Urinary bladder (tissue), 4 donors: ENCODE results near the gene ERI3. TPM values are rescaled to one million over a fixed set of nuclear protein-coding genes. Genes with fewer than 3 reads are reported as not detected.

Experiments used
- DNase-seq: peaks from one replicate; pipeline ENCODE4 v3.0.0-alpha.2; 2015; ENCODE audit errors: extremely low spot score
- H3K27ac ChIP-seq: one replicate; pipeline ENCODE4 v1.5.1; 2013; ENCODE audit warnings: low read depth, mild to moderate bottlenecking, moderate library complexity
- H3K36me3 ChIP-seq: one replicate; pipeline ENCODE4 v1.6.1; 2013; ENCODE audit warnings: mild to moderate bottlenecking, moderate library complexity; ENCODE audit not compliant: insufficient read depth
- H3K4me1 ChIP-seq: one replicate; pipeline ENCODE4 v1.6.1; 2013; ENCODE audit warnings: mild to moderate bottlenecking, moderate library complexity; ENCODE audit not compliant: insufficient read depth
- H3K4me3 ChIP-seq: one replicate; pipeline ENCODE4 v1.5.1; 2013; ENCODE audit warnings: low read depth, low read length
- WGBS: extraction: QIAGEN DNeasy Blood & Tissue Kit; methylation state at CpG from one replicate; pipeline ENCODE4 v1.1.7; 2013; 5-methylcytosine and 5-hydroxymethylcytosine counted together
- polyA plus RNA-seq: library from polyadenylated mRNA; stranded (reverse); fragments of 200-250 nt; gene quantifications from one replicate; pipeline ENCODE4 v1.2.3, GENCODE V29; 2013
- total RNA-seq: library from RNA; depleted of rRNA; stranded (reverse); fragments of >200 nt; gene quantifications from one replicate; pipeline ENCODE4 v1.2.3, GENCODE V29; 2014
- donor health status: healthy with polysubstance abuse.
- donor health status: healthy.

ERI3 gene
- total and polyA plus RNA-seq, 2 donors, result 34.3 to 46.4 TPM

DNA sequence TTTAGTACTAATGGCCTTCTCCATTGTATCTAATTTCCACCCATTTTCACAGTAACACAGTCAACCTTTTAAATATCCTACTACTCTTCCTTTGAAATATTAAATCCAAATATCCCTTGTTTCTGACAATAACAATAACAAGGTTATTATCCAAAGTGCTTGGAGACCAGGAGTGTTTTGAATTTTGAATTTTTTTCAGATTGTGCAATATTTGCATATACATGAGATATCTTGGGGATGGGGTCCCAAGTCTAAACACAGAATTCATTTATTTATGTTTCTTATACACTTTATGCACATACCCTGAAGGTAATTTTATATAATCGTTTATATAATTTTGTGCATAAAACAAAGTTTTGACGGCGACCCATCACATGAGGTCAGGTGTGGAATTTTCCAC, 124.3 kb downstream of the ERI3 start:
- no peaks in the 10 kb centered on the region for H3K36me3 ChIP-seq
- 94% methylated on average over 3 of the region's 3 CpGs for WGBS
- no peak for DNase-seq
- no peak overlapping the region for H3K27ac ChIP-seq
- H3K4me1 ChIP-seq, result no peaks in the 10 kb centered on the region
- no peak overlapping the region for H3K4me3 ChIP-seq

DNA sequence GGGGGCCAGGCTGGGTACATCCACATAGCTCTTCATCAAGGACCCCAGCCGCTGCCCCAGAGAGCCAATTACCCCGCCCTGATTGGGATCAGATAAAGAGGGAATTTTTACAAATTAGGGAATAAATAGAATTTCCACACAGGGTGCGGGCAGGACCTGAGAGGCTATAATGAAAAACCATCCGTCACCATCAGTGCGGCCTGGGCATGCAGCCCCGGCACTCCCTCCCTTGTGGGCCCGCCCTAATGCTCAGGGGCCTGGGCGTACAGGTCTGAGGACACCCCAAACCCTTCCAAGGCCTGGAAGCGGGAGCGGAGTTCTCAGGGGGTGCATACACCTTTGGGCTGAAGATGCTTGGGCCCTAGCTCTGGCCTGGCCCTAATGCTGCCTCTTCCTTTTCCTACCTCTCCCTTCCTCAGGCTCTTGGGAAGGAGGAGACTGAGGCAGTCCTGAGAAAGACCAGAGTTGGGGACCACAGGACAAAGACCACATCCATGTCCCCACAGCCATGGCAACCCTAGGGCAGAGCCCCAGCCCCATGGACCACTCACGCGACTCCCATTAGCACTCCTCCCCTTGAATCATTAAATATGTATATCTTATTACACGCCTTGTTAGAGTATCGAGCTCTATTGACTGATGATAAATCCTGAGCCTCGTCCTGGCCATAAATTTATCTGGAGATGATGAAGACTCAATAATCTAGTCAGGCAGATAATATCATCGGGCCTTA, 125.5 kb downstream of the ERI3 start:
- no peak for DNase-seq
- no peaks in the 10 kb centered on the region for H3K36me3 ChIP-seq
- no peaks in the 10 kb centered on the region for H3K4me1 ChIP-seq
- no peak overlapping the region for H3K4me3 ChIP-seq
- WGBS, result 95% methylated on average over 16 of the region's 16 CpGs
- H3K27ac ChIP-seq, result no peak overlapping the region

DNA sequence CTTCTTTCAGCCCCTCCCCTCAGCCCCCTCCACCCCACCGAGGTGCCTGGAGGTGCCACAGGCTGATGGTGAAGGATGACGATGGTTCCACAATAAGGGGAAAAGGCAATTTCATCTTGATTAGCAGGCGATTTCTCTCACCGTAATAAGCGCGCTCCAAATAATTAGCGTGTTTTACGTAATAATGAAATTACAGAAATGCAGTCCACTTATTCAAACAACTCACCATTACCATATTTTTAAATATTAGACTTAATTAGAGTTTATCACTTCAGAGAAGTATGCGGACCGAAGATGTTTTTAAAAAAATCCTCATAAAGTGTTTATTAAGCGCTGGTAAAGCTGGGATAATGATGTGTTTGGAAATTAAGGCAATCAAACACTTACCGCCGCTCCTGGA, 126.8 kb downstream of the ERI3 start:
- 94% methylated on average over 13 of the region's 13 CpGs for WGBS
- Histone ChIP-seq H3K4me1 (no peaks in the 10 kb centered on the region), H3K27ac (no peak overlapping the region), H3K4me3 (no peak overlapping the region), H3K36me3 (no peaks in the 10 kb centered on the region)
- no peak for DNase-seq

DNA sequence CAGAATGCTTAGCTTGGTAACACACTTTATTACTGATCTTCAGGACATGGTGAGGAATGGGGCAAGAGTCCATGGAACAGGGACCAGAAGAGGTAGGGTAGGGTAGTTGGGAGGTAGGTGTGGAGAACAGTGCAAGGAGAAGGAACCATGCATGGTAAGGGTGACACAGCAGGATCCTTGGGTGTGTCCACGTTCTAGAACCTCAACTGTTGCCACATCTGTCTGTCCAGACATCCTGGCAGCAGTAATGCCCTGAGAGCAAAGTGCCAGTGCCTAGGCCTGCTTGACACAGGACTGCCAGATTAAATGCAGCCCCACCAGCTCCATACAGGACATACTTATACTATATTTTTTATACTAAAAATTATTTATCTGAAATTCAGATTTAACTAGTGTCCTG, 127.8 kb downstream of the ERI3 start:
- 81% methylated on average over 1 of the region's 1 CpG for WGBS
- DNase-seq, result no peak

DNA sequence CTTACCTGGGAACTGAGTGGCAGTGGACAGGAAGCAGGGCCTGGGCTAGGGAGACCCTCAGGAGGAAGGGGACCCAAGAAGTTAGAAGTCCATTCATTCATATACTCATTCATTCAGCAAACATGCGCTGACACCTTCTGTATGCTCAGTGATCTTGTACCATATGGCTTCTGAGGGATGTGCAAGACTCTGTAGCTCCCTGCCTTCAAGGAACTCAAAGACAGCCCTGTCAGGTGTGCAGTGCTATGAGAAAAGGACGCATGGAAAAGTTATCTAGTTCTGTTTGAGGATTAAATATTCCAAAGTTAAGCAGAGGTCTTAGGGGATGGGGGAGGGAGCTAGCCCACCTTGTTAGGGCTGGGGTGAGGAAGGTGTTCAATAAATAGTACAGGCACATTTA, 129.3 kb downstream of the ERI3 start:
- Histone ChIP-seq H3K4me3 (no peak overlapping the region), H3K27ac (no peak overlapping the region), H3K4me1 (no peaks in the 10 kb centered on the region), H3K36me3 (no peaks in the 10 kb centered on the region)
- 91% methylated on average over 2 of the region's 2 CpGs for WGBS
- DNase-seq, result no peak

More for the DNA sequence above, 127.8 kb downstream of the ERI3 start:
- no peaks in the 10 kb centered on the region for H3K4me1 ChIP-seq
- H3K4me3 ChIP-seq, result no peak overlapping the region
- H3K27ac ChIP-seq, result no peak overlapping the region
- no peaks in the 10 kb centered on the region for H3K36me3 ChIP-seq

DNA sequence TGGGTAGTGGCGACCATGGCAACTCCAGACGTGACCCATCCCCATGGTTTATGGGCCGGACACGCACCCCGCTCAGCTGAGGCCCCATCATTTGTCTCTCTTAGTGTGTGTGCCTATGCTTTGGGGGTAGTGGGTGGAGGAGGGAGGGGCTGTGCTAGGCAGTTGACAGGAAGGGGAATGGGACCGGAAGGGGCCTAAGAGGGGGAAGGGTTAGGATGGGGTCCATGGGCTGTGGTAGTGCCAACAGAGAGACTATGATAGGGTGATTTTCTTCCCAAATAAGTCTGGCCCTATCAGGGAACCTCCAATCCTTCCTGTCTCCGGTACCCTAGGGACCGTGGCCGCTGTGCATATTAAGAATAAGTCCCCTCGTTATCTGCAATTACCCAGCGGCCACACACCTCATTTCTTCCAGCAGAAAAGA, 131.9 kb downstream of the ERI3 start:
- H3K4me1 ChIP-seq, result no peaks in the 10 kb centered on the region
- peaks cover 3% of the 10 kb centered on the region for H3K36me3 ChIP-seq
- 80% methylated on average over 11 of the region's 11 CpGs for WGBS
- H3K27ac ChIP-seq, result no peak overlapping the region
- DNase-seq, result no peak
- H3K4me3 ChIP-seq, result no peak overlapping the region

DNA sequence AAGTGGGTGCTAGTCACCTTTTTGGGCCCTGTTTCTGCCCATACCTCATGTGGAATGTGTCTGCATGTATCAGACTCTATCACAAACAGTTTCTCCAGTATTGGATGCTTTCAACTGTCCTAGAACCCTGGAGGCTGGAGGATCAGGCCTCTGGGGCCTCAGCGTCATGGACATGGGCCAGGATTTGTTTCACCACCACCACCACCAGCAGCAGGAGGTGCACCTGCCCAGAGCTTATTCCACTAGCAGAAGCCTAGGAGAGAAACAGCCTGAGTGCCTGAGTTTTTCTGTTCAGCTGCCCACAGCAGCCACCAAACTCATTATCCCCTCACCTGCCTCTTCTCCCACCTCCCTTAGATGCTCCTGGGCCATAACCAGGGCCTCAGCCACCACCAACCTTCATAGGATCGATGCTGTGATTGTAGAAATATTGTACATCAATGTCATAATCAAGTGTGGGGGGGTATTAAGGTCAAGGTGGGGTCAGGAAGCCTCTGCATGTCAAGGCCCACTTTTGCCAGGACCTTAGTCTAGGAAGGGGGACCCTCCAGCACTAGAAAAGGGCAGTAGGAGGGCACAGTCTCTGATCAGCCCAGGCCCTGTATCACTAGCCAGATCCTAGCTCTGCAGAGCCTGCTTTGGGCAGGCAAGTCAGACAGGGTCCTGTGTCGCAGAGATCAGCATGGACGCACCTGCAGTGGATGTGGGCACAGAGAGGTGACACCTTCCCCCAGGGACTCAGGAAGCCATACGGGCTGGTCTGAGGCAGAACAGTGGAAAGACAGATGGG, 132.5 kb downstream of the ERI3 start:
- 82% methylated on average over 5 of the region's 5 CpGs for WGBS
- DNase-seq, result no peak
- Histone ChIP-seq H3K36me3 (peaks cover 3% of the 10 kb centered on the region), H3K4me3 (no peak overlapping the region), H3K4me1 (no peaks in the 10 kb centered on the region), H3K27ac (no peak overlapping the region)

DNA sequence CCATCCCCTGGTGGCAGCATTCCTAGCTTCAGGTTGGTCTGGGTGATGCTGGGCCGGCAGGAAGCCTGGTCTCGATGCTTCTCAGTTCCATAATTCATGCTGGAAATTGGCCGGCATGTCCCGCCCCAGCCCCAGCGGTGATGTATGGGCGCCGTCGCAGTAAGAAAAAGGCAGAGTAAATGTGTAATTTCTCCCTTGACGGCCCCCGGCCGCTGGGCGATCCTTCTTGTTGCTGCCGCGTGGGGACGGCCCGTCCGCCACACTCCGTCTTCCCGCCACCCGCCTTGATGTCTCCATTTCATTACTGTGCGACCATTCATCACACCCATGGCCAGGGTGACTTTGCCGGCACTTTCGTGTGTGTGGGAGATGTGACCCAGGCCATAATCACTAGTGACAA, 133.3 kb downstream of the ERI3 start:
- WGBS, result 88% methylated on average over 23 of the region's 23 CpGs
- peaks cover 3% of the 10 kb centered on the region for H3K36me3 ChIP-seq
- DNase-seq, result no peak

DNA sequence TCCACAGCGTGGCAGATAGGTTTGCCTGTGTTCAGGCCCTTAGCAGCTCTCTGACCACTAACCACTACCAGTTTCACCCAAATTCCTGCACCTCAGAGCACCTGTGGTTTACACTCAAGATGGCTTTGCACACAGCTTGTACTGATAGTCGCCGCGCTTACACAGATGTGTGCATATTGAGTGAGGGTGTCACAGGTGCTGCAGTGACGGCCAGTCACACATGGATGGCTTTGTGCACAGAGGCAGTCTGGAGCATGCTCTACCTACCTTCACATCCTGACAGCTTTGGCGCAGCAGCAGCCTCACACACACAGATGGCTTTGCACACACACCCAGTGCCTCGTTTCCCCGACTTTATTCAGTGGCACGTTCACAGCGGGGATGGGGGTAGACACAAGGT, 134.3 kb downstream of the ERI3 start:
- WGBS, result 87% methylated on average over 10 of the region's 10 CpGs
- Histone ChIP-seq H3K36me3 (peaks cover 3% of the 10 kb centered on the region), H3K4me1 (no peaks in the 10 kb centered on the region), H3K4me3 (no peak overlapping the region), H3K27ac (no peak overlapping the region)
- DNase-seq, result no peak

More for the DNA sequence above, 133.3 kb downstream of the ERI3 start:
- Histone ChIP-seq H3K4me1 (no peaks in the 10 kb centered on the region), H3K4me3 (no peak overlapping the region), H3K27ac (no peak overlapping the region)

DNA sequence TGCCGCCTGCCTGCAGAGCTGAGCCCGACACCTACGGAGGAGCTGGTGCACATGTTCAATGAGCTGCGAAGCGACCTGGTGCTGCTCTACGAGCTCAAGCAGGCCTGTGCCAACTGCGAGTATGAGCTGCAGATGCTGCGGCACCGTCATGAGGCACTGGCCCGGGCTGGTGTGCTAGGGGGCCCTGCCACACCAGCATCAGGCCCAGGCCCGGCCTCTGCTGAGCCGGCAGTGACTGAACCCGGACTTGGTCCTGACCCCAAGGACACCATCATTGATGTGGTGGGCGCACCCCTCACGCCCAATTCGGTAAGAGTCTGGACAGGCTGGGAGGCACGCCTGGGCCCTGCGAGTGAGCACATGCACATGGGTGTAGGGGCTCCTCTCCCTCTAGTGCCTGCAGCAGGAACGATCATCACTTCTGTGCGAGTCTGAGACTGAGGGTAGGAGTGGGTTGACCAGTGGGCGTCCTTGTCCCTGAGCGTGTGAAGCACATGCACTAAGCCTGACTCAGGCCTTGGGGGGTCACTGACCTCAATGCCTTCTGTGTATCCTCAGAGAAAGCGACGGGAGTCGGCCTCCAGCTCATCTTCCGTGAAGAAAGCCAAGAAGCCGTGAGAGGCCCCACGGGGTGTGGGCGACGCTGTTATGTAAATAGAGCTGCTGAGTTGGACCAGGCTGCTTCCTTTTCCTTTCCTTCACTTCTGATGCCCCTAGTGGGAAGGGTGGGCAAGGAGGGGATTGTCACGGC, 134.9 kb downstream of the ERI3 start:
- DNase-seq, result no peak
- Histone ChIP-seq H3K4me3 (no peak overlapping the region), H3K27ac (no peak overlapping the region), H3K36me3 (peaks cover 3% of the 10 kb centered on the region), H3K4me1 (no peaks in the 10 kb centered on the region)
- WGBS, result 72% methylated on average over 31 of the region's 31 CpGs

DNA sequence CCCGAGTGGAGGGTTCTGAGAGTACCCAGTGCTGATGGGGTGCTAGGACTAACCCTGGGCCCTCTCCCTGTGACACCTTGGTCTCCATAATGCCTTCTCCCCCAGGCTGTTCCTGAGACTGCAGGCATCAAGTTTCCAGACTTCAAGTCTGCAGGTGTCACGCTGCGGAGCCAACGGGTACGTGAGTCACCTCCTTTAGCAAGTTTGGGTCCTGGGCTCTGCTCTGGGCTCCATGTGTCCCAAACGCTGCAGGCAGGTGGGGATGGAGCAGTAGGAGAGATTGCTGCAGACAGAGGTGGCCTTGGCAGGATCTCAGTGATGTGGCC, 135.8 kb downstream of the ERI3 start:
- Histone ChIP-seq H3K27ac (no peak overlapping the region), H3K4me1 (no peaks in the 10 kb centered on the region), H3K36me3 (peaks cover 3% of the 10 kb centered on the region), H3K4me3 (no peak overlapping the region)
- 89% methylated on average over 6 of the region's 6 CpGs for WGBS
- no peak for DNase-seq

DNA sequence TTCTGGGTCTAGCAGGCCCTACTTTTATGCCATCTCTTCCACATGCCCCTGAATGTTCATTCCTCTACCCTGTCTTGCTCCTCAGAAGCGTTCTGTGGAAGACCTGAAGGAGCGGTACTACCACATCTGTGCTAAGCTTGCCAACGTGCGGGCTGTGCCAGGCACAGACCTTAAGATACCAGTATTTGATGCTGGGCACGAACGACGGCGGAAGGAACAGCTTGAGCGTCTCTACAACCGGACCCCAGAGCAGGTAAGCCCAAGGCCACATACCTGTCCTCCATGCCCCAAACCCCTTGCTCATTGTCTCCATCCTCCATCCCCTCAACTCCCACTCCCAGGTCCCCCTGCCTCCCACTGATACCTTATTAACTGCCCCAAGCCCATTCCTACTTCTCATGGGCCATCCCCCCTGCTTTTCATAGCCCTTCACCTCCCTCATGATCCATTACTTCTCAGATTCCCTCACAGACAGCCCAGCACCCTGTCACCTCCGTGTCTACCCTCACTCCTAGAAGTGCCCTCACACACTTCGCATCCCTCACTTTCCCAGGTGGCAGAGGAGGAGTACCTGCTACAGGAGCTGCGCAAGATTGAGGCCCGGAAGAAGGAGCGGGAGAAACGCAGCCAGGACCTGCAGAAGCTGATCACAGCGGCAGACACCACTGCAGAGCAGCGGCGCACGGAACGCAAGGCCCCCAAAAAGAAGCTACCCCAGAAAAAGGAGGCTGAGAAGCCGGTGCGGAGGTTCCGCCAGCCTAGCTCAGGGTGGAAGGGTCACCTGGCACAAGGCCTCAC, 136.4 kb downstream of the ERI3 start:
- Histone ChIP-seq H3K36me3 (peaks cover 3% of the 10 kb centered on the region), H3K27ac (no peak overlapping the region)

DNA sequence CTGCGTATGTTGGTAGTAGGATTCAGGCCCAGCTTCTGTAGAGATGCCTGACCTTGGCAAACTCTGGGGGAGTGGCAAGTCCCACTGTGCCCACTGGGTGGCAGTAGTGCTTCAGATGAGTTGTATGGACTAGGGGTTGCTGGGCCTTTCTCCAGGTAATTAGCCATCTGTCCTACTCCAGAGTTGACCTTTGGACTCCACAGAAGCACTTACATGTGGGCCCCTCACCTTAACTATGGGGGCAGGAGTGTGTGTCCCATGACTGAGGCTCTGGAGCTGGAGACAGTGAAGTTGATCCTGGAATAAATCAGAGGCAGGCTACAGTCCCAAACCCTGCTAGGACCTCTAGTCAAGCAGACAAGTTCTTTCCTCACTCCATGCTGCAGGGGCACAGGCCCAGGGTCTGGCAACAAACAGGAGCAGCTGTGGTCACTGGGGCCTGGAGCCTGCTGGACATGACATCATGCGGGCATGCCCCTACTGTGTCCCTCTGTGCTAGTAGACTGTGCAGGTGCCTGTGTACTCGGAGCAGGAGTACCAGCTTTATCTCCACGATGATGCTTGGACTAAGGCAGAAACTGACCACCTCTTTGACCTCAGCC, 137.1 kb downstream of the ERI3 start:
- peaks cover 3% of the 10 kb centered on the region for H3K36me3 ChIP-seq
- WGBS, result 74% methylated on average over 4 of the region's 4 CpGs
- no peak overlapping the region for H3K27ac ChIP-seq
- H3K4me3 ChIP-seq, result no peak overlapping the region
- no peak for DNase-seq
- H3K4me1 ChIP-seq, result no peaks in the 10 kb centered on the region

More for the DNA sequence above, 136.4 kb downstream of the ERI3 start:
- 94% methylated on average over 24 of the region's 24 CpGs for WGBS
- no peak overlapping the region for H3K4me3 ChIP-seq
- DNase-seq, result no peak
- H3K4me1 ChIP-seq, result no peaks in the 10 kb centered on the region
